ENCODE results near the gene PGAM4.

DNA sequence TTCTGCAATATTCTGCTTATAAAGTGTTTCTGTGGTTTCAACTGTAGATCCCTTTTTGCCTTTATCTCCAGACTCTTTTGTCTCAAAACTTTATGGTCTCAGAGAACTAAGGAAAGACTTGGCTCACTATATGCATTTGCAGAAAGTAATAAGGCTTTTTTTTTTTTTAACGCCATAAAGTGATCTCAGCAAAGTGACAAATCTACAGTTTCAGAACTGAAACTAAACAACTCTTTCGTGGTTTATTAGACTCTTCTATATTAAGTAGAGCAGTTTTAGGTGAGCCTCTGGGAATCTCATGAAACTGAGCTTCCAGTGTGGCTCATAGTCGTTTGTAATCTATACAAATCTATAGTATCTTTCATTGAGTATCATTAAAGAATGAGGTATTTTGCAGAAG, 43.7 kb downstream of the PGAM4 start:
- TF ChIP-seq, protein P1, sequence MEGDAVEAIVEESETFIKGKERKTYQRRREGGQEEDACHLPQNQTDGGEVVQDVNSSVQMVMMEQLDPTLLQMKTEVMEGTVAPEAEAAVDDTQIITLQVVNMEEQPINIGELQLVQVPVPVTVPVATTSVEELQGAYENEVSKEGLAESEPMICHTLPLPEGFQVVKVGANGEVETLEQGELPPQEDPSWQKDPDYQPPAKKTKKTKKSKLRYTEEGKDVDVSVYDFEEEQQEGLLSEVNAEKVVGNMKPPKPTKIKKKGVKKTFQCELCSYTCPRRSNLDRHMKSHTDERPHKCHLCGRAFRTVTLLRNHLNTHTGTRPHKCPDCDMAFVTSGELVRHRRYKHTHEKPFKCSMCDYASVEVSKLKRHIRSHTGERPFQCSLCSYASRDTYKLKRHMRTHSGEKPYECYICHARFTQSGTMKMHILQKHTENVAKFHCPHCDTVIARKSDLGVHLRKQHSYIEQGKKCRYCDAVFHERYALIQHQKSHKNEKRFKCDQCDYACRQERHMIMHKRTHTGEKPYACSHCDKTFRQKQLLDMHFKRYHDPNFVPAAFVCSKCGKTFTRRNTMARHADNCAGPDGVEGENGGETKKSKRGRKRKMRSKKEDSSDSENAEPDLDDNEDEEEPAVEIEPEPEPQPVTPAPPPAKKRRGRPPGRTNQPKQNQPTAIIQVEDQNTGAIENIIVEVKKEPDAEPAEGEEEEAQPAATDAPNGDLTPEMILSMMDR (IDR thresholded peaks at IDR 0.05): no peak
- TF ChIP-seq POLR2AphosphoS5 (IDR thresholded peaks at IDR 0.05): no peak
- no peak for TF ChIP-seq EP300 (IDR thresholded peaks at IDR 0.05)
- TF ChIP-seq POLR2A (IDR thresholded peaks at IDR 0.05): no peak

Measured in upper lobe of left lung (tissue), 4 donors.